Lower lobe of right lung (tissue), 2 donors: ENCODE measurements around the gene EMP3. TPM values are rescaled to one million over a fixed set of nuclear protein-coding genes. Genes with fewer than 3 reads are reported as not detected.
A peak's percentile ranks its signal among the peaks of the same experiment; 100 is the strongest.

Source experiments
- ATAC-seq, 2 donors: fragments of 200-7000 bp; cut with Tn5 transposase; one replicate each; pipeline ENCODE4 v1.9.1; 2020 to 2022; ENCODE audit warnings: mild to moderate bottlenecking in 2 of 2, moderate library complexity in 2 of 2
- DNase-seq: peaks from one replicate; pipeline ENCODE4 v3.0.0-alpha.2; 2020
- H3K27ac ChIP-seq: fragments of 200-600 bp; one replicate; pipeline ENCODE4 v1.8.0; 2022
- H3K27me3 ChIP-seq: fragments of 200-600 bp; one replicate; pipeline ENCODE4 v1.8.0; 2022; ENCODE audit warnings: low read depth
- H3K36me3 ChIP-seq: fragments of 200-600 bp; one replicate; pipeline ENCODE4 v1.8.0; 2022; ENCODE audit warnings: mild to moderate bottlenecking
- H3K4me1 ChIP-seq: fragments of 200-600 bp; one replicate; pipeline ENCODE4 v1.8.0; 2022
- H3K4me3 ChIP-seq: fragments of 200-600 bp; one replicate; pipeline ENCODE4 v1.8.0; 2022; ENCODE audit warnings: mild to moderate bottlenecking
- H3K9me3 ChIP-seq: fragments of 200-600 bp; one replicate; pipeline ENCODE4 v1.8.0; 2022
- intact Hi-C: fragments of 100-400 bp; cut with DNase I; formaldehyde crosslinking; loops from one replicate; pipeline ENCODE4 v1.11.0; 2022
- total RNA-seq: library from RNA; stranded (reverse); fragmentation: NEBNext Ultra II Directional; extraction: Animal tissue kit (Norgen Biotek cat#: 25700); gene quantifications from one replicate; pipeline ENCODE4 v1.2.1, GENCODE V29; 2021
- TF ChIP-seq, protein P1 (sequence below): fragments of 200-600 bp; IDR thresholded peaks from one replicate; pipeline ENCODE4 v1.8.0; 2022; ENCODE audit warnings: antibody characterized with exemption, mild to moderate bottlenecking
- donor health status: DM: no; HTN: yes; CAD: no; lungs with severe emphysema.

Gene EMP3
- total RNA-seq, 1 donor from 2014 or later, result 123 TPM

DNA sequence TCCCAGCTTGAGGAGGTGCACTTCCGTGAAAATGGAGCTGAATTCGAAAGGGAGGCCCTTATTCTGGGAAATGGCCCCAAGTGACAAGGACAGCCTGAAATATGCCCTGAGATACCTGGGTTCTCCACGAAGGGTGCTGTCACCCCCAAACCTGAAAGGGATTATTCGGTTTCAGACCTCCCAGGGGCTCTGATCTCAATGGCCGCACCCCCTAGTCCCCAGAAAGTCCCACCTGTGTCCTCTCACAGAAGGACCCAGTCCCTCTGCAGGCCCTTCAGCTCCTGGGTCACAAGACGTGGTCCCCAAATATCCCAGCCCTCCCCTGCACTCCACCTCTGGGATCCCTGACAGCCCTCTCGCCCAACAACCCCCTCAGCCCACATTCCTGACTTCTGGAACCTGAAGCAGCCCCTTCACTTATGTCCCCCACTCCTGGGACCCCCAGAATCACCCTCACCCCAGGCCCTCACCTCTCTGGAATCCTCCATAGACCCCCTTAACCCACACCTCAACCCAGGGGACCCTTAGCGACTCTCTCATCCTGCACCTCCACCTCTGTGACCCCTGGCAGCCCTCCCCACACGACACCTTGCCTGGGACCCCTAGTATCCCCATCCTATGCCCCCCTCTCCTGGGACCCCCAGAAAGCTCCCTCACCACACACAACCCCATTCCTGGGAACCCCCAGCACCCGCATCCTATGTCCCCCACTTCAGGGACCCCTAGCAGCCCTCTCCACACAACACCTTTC lies 39.4 kb downstream of the EMP3 start:
- intact Hi-C loops, result no loop called here
- Histone ChIP-seq H3K36me3 (no peaks in the 10 kb centered on the region), H3K27me3 (no peaks in the 10 kb centered on the region), H3K27ac (peak overlapping the region; percentile 97), H3K4me3 (peak overlapping the region; percentile 84), H3K4me1 (peaks cover 10% of the 10 kb centered on the region), H3K9me3 (no peaks in the 10 kb centered on the region)
- TF ChIP-seq, protein P1, sequence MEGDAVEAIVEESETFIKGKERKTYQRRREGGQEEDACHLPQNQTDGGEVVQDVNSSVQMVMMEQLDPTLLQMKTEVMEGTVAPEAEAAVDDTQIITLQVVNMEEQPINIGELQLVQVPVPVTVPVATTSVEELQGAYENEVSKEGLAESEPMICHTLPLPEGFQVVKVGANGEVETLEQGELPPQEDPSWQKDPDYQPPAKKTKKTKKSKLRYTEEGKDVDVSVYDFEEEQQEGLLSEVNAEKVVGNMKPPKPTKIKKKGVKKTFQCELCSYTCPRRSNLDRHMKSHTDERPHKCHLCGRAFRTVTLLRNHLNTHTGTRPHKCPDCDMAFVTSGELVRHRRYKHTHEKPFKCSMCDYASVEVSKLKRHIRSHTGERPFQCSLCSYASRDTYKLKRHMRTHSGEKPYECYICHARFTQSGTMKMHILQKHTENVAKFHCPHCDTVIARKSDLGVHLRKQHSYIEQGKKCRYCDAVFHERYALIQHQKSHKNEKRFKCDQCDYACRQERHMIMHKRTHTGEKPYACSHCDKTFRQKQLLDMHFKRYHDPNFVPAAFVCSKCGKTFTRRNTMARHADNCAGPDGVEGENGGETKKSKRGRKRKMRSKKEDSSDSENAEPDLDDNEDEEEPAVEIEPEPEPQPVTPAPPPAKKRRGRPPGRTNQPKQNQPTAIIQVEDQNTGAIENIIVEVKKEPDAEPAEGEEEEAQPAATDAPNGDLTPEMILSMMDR, result no peak
- ATAC-seq, result no peak
- no peak for DNase-seq

DNA sequence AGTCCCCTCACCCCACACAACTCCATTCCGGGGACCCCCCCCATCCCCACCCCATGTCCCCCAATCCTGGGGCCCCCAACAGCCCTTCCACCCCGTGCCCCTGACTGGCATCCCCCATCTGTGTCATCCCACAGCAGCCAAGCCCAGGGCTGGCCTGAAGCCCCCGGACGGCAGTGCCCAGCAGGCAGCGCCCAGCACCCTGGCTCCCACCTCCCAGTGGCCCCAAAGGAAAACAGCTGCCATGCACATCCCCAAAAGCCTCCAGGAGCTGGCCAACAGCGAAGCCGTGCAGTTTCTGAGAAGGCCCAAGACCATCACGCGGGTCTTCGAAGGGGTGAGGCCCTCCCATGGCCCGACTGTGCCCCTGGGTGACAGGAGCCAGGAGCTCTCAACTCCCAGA lies 40.2 kb downstream of the EMP3 start:
- ATAC-seq (no peak), DNase-seq (no peak)
- Histone ChIP-seq H3K4me1 (peaks cover 10% of the 10 kb centered on the region), H3K27ac (no peak overlapping the region), H3K9me3 (no peaks in the 10 kb centered on the region), H3K27me3 (no peaks in the 10 kb centered on the region), H3K36me3 (no peaks in the 10 kb centered on the region), H3K4me3 (no peak overlapping the region)
- TF ChIP-seq, protein P1, result no peak
- intact Hi-C loops, result no loop called here

- Histone ChIP-seq H3K4me1 (peaks cover 7% of the 10 kb centered on the region), H3K9me3 (no peaks in the 10 kb centered on the region), H3K36me3 (no peaks in the 10 kb centered on the region), H3K27ac (no peak overlapping the region), H3K27me3 (no peaks in the 10 kb centered on the region), H3K4me3 (no peak overlapping the region)
- TF ChIP-seq, protein P1, result no peak
- intact Hi-C loops, result no loop called here
- DNase-seq (no peak), ATAC-seq (no peak)
Observed at GRCh38 chr19:48367855-48368254, 42.5 kb downstream of the EMP3 start.

DNA sequence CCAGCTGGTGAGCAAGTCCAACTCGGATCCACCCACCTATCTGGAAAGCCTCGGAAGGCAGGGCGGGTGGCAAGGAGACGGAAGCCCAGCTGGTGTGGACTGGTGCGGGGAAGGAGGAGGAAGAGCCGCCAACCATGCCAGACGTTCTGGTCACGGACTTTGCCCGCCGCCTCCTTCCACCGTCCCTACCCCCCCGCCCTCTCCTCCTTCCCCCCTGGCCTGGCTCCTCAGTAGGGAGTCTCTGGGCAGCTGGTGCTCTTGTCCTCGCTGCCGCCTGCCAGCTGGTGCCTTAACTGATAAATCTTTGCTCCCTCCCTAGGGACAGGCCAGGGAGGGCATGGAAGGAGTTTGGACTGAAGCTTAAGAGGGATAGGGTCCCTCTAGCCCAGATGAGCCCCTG lies 43.6 kb downstream of the EMP3 start:
- H3K27me3 ChIP-seq, result no peaks in the 10 kb centered on the region
- no peak overlapping the region for H3K27ac ChIP-seq
- DNase-seq (no peak), ATAC-seq (no peak)
- H3K36me3 ChIP-seq, result no peaks in the 10 kb centered on the region
- no peak overlapping the region for H3K4me3 ChIP-seq
- H3K4me1 ChIP-seq, result peaks cover 5% of the 10 kb centered on the region
- no peaks in the 10 kb centered on the region for H3K9me3 ChIP-seq
- intact Hi-C loops, result no loop called here
- TF ChIP-seq, protein P1, result no peak

DNA sequence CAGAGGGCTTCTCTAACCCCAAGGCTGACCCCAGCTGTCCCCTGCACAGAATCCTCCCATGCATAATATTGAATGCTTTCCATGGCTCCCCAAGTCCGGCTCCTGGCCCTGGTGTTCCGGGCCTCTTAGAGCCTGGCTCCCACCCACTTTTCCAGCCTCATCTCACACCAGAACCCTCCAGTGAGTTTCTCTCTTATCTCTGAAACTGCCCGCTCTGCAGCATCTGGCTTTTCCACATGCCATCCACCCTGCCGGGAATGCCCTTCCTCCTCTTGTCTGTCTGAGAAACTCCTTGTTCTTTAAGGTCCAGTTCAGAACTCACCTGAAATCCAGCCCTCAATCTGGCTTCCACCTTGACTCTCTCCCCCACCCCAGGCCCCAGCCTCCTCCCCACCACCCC lies 45.6 kb downstream of the EMP3 start:
- H3K27me3 ChIP-seq, result no peaks in the 10 kb centered on the region
- no peaks in the 10 kb centered on the region for H3K9me3 ChIP-seq
- DNase-seq (no peak), ATAC-seq (no peak)
- H3K36me3 ChIP-seq, result no peaks in the 10 kb centered on the region
- intact Hi-C loops, result no loop called here
- H3K4me1 ChIP-seq, result no peaks in the 10 kb centered on the region
- no peak overlapping the region for H3K4me3 ChIP-seq
- TF ChIP-seq, protein P1, result no peak
- no peak overlapping the region for H3K27ac ChIP-seq
